ENCODE measurements around the gene TLE1.

Gene TLE1

GRCh38 chr9:81578606-81579005 lies 110.7 kb downstream of the TLE1 start:
- no peak for DNase-seq (ENCODE audit: low read depth in 2 of 2)

DNA sequence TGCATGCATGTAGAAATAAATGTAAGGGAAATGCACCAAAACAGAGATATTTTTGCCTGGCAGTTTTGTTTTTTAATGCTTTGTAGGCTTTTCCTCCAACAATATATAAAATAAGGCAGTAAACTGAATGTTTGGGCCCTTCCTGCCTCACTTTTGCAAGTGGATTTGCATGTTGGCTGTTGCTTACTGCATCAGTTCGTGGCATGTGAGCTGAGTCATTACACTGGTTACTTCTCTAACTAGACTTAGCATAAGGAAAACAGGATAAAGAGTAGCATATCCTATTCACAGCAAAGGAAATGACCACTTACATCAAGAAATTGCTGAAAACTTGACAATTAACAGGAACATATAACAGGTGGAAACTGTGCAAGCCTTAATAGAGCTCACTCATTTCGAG lies 113.4 kb downstream of the TLE1 start:
- DNase-seq (ENCODE audit: low read depth in 2 of 2), result no peak

DNA sequence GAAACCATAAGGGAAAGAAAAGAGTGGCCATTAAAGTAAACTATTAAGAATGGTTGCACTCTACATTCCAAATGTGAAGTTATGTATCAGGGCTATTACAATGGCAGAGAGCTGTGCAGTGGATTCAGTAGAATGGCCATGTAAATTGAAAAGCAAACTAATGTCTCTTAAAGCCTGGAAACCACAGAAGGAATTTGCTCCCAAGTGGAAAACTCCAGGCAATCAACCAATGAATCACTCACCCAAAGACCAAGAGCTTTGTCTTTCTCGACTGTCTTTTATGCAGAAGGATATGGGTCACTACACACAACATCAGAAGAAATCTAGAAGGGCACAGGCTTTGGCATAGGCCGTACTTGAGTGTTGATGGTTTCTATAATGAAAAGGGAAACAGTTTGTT lies 114.9 kb downstream of the TLE1 start:
- DNase-seq (ENCODE audit: low read depth in 2 of 2), result no peak

DNA sequence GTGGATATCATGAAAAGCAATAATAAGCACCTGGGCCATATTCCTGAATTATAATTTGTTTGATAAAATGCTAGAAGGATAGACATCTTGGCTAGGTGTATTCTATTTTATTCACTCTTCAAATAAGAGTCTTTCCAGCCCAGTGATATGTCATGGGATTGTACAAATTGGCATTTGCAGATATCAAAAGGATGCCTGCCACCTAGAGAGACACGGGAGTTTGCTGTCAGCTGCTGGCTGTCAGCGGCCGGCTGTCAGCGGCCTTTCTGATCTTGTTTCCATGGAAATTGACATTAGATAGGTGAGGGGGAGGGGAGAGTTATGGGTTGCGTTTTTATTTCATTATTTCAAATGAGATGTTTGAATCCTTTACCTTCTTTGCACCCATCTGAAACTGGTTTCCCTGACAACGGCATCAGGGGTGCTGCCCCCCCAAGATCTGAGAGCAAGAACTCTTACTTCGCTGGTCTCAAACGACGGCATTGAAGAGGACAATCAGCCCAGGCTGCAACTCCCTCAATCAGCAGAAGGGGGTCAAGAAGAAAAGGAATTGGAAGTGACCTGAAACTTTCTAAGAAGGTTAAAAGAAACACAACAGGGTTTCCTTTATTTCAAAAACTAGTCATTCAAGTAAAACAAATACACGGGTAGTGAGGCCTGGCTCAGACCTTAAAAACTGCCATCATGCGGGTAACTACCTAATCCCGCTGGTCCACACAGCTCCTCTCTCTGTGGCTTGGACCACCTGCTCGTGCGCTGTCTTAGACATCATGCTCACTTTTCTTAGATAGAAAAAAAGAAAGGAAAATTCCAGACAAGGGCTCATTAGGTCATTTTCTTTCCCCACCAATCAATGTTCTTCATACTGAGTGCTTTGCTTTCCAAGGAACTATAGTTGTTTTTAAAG lies 115.7 kb downstream of the TLE1 start:
- no peak for DNase-seq (ENCODE audit: low read depth in 2 of 2)

- no peak for DNase-seq (ENCODE audit: low read depth in 2 of 2)
These were observed 119.3 kb downstream of the TLE1 start for GRCh38 chr9:81570083-81570482.

GRCh38 chr9:81566074-81566698 lies 123.2 kb downstream of the TLE1 start:
- no peak for DNase-seq (ENCODE audit: low read depth in 2 of 2)

DNA sequence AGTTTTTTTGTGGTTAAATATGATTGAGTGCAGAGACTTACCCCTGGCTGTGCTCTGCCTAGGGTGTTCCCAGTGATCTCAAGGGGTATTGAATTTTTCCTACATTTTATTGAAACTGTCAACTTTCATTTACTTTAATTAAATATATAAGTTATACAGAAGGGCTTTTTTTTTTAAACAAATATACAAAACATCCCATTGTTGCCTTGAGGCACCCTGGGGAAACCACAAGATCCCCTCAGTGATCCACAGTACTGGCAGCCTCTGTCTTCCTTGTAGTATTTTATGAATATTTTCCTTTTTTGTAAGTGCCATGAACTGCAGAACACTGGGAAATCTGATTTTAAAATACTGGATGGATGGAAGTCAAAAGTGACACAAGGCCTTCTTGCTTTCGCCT lies 123.7 kb downstream of the TLE1 start:
- no peak for DNase-seq (ENCODE audit: low read depth in 2 of 2)

DNA sequence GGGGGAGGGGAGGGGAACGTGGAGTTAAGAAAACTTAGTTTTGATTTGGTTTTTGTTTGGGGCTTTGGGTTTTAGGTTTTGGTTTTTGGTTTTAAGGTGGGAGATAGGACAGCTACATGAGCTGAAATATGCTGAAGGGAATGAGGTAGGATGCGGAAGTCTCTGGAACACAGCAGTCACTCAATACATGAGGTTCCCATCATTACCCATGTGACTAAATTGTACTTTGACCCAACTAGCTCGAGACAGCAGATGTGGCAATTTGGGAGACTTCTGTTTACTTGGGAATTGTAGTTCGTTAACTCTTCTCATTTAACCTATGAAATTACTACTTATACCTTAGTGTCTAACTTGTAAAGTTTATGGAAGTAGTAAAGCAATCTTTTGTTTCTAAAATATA lies 124.2 kb downstream of the TLE1 start:
- no peak for DNase-seq (ENCODE audit: low read depth in 2 of 2)

DNA sequence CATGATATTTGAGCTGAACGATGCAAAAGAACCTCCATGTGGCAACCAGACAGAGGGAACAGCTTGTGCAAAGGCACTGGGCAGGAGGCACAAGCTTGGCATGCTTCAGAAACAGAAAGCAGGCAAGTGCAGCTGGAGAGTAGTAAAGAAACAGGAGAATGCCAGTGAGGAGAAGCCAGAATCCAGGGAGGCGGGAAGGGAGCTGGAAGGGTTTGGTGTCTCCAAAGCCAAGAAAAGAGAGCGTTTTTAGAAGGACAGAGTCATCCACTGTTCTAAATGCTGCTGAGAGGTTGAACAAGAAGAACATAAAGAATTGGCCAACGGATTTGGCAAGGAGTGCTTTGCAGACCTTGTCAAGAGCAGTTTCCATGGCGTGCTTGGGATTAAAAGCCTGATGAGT lies 124.7 kb downstream of the TLE1 start:
- DNase-seq (ENCODE audit: low read depth in 2 of 2), result no peak

- DNase-seq (ENCODE audit: low read depth in 2 of 2), result no peak
These were observed 125.6 kb downstream of the TLE1 start for GRCh38 chr9:81563739-81564138.

DNA sequence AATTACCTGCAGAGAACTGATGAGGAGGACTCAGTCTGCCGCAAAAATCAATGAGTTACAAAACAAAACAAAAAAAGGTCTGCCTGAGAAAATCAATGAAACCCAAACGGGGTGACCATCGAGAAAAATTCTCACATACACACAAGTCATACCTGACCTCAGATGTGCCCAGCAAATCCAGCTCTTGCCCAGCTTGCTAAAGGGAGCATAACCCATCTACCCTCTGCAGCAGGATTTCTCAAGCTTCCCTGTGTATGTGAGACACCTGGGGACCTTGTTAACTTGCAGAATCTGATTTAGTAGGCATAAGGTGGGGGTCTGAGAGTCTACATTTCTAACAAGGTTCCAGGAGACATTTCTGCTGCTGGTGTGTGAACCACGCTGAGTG lies 126.3 kb downstream of the TLE1 start:
- DNase-seq (ENCODE audit: low read depth in 2 of 2), result no peak

- DNase-seq (ENCODE audit: low read depth in 2 of 2), result no peak
These were observed 126.9 kb downstream of the TLE1 start for GRCh38 chr9:81562231-81563019.

- no peak for DNase-seq (ENCODE audit: low read depth in 2 of 2)
These were observed 128.3 kb downstream of the TLE1 start for GRCh38 chr9:81560851-81561732.

- DNase-seq (ENCODE audit: low read depth in 2 of 2), result no peak
These were observed 129.6 kb downstream of the TLE1 start for GRCh38 chr9:81559709-81560108.

DNA sequence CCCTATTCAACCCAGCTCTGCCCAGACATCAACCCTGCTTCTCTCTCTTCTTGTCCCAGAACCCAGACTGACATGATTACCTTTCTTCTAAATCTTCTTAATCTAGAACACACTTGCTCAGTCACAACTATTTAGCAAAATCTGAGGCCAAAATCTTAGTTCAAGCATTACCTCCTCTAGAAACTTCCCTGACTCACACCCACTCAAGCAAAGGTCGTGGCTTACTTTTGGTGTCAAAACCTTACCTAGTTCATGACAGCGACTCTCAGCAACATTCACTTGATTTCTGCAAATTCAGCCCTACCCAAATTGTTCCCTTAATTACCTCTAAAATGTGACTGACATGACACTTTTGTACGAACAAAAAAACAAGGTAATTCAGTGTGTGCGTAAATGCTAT lies 130.2 kb downstream of the TLE1 start:
- DNase-seq (ENCODE audit: low read depth in 2 of 2), result no peak

DNA sequence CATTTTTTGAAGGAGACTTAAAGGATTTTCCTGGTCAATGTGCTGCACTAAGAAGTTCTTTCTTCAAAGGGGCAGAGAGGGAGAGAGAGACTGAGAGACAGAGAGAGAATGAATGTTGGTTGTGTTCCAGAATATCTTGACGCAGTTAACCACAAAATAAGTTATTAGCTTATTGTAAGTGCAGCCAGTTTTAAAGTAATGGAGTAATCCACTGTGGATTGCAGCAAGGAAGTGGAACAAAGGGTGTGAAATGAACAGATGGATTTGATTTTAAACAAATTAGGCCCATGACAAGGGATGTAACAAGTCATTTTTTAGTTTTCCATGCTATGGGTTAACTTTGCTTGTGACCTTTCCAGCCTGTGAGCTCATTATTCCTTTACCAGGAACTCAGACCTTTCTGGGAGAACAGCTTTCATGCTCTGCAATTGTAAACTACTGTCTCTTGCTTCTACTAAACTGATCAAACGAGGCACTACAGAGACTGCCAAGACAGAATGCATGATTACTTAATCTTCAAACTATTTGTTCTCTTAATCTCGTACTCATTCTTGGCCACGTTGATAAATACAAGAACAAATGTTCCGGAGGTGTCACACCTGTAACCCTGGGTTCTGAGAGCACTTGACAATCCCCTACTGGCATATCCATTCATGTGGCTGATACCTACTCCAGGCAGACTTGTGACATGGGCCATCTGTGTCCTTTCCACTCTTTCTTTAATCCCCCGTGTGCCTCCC lies 131.1 kb downstream of the TLE1 start:
- DNase-seq (ENCODE audit: low read depth in 2 of 2), result no peak

- no peak for DNase-seq (ENCODE audit: low read depth in 2 of 2)
These were observed 131.8 kb downstream of the TLE1 start for GRCh38 chr9:81557452-81558090.

DNA sequence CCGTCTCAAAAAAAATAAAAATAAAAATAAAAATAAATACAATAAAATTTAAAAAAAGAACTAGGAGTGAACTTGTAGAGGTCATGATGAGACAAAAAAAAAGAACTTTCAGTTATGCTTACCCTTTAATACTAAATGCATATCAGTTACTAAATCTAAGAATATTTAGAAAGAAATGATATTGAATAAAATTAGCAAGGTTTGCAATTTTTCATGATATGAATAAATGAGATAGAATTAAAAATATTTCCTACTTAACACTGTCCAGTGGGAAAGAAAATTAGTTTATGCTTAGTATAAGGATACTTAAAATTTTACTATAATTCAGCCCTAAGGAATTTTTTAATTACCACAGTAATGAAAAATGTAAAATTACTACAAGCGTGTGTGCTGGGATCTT lies 132.4 kb downstream of the TLE1 start:
- DNase-seq (ENCODE audit: low read depth in 2 of 2), result no peak

DNA sequence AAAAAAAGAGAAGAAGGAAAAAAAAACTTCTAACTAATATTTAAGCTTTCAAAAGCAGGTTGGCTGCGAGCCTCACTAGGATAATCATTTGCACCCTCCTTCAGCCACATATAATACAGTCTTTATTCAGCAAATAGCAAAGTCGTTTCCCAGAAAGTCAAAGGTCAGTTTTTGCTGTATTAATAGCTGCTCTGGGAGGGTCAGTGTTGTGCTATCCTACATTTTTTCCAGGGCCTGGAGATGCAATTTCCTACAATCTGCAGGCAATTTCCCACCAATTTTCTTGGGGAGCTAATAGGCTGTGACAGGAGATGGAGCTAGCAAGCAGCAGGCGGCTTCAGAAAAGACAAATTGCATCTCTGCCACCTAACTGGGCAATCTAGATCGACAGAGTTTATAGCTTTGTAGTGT lies 136.8 kb downstream of the TLE1 start:
- no peak for DNase-seq (ENCODE audit: low read depth in 2 of 2)

GRCh38 chr9:81550207-81550583 lies 139.2 kb downstream of the TLE1 start:
- no peak for DNase-seq (ENCODE audit: low read depth in 2 of 2)

Data from stimulated activated CD4-positive, alpha-beta T cell treated with anti-CD3 and anti-CD28 coated beads, Interleukin-1b, Interleukin-23, amount 100 ng/mL, for 1 hour (primary cell).